Measurements from ENCODE around the gene ZNF780A. TPM values are rescaled to one million over a fixed set of nuclear protein-coding genes. Genes with fewer than 3 reads are reported as not detected.
"Not testable (repeated sequence)": the region's sequence is repeated elsewhere in the genome, so short reads cannot be mapped to it uniquely, and the experiment has no call there.

ZNF780A gene
- total and polyA plus RNA-seq, 8 donors: 7.4 to 19.7 (median 13.0) TPM

GRCh38 chr19:40116075-40116474 lies 25.3 kb upstream of the ZNF780A start:
- FAIRE-seq: no peak
- H3K4me1 ChIP-seq: no peaks in the 10 kb centered on the region
- no peak overlapping the region for H3K4me3 ChIP-seq
- ATAC-seq: no peak
- no peaks in the 10 kb centered on the region for H3K9me3 ChIP-seq
- no peaks in the 10 kb centered on the region for H3K27me3 ChIP-seq
- no peaks in the 10 kb centered on the region for H3K36me3 ChIP-seq
- intact Hi-C loops (cut with DNase I): no loop called here
- DNase-seq: no peak
- H3K27ac ChIP-seq: no peak overlapping the region
- no peak for TF ChIP-seq CTCF (IDR thresholded peaks at IDR 0.05)

GRCh38 chr19:40114119-40114518 lies 23.4 kb upstream of the ZNF780A start:
- FAIRE-seq; ATAC-seq; H3K36me3 ChIP-seq; intact Hi-C loops (cut with DNase I); H3K4me1 ChIP-seq; H3K4me3 ChIP-seq; H3K9me3 ChIP-seq; H3K27me3 ChIP-seq; H3K27ac ChIP-seq; DNase-seq: not testable (repeated sequence)
- 84 to 100% methylated on average over 1 to 3 of the region's 6 CpGs for WGBS, 2 donors

GRCh38 chr19:40112271-40112670 lies 21.5 kb upstream of the ZNF780A start:
- H3K27me3 ChIP-seq; H3K9me3 ChIP-seq; intact Hi-C loops (cut with DNase I); H3K27ac ChIP-seq; DNase-seq; FAIRE-seq; H3K4me3 ChIP-seq; H3K36me3 ChIP-seq; H3K4me1 ChIP-seq; ATAC-seq: not testable (repeated sequence)
- WGBS, 2 donors: 42 to 48% methylated on average over 4 of the region's 4 CpGs

- intact Hi-C loops (cut with DNase I): no loop called here
- DNase-seq (no peak), ATAC-seq (no peak), FAIRE-seq (no peak)
- Histone ChIP-seq H3K36me3 (no peaks in the 10 kb centered on the region), H3K4me1 (no peaks in the 10 kb centered on the region), H3K9me3 (no peaks in the 10 kb centered on the region), H3K4me3 (no peak overlapping the region), H3K27ac (no peak overlapping the region), H3K27me3 (no peaks in the 10 kb centered on the region)
- 54 to 58% methylated on average over 2 of the region's 2 CpGs for WGBS, 2 donors
- no peak for TF ChIP-seq CTCF (IDR thresholded peaks at IDR 0.05)
Measured at GRCh38 chr19:40110570-40110969, 19.8 kb upstream of the ZNF780A start.

- intact Hi-C loops (cut with DNase I): no loop called here
Measured at GRCh38 chr19:40104754-40105153, 14.0 kb upstream of the ZNF780A start.

GRCh38 chr19:40103600-40103999 lies 12.9 kb upstream of the ZNF780A start:
- intact Hi-C loops (cut with DNase I): no loop called here
- FAIRE-seq (no peak), ATAC-seq (no peak), DNase-seq (no peak)
- no peak overlapping the region for H3K4me3 ChIP-seq
- no peaks in the 10 kb centered on the region for H3K36me3 ChIP-seq
- no peaks in the 10 kb centered on the region for H3K27me3 ChIP-seq
- no peak overlapping the region for H3K27ac ChIP-seq
- 70 to 82% methylated on average over 4 of the region's 4 CpGs for WGBS, 2 donors
- no peak for TF ChIP-seq CTCF (IDR thresholded peaks at IDR 0.05)
- no peaks in the 10 kb centered on the region for H3K4me1 ChIP-seq
- H3K9me3 ChIP-seq: no peaks in the 10 kb centered on the region

More at GRCh38 chr19:40104754-40105153, 14.0 kb upstream of the ZNF780A start:
- 44 to 73% methylated on average over 1 of the region's 1 CpG for WGBS, 2 donors
- no peak for ATAC-seq
- Histone ChIP-seq H3K27me3 (no peaks in the 10 kb centered on the region), H3K27ac (no peak overlapping the region), H3K4me1 (no peaks in the 10 kb centered on the region), H3K4me3 (no peak overlapping the region), H3K9me3 (no peaks in the 10 kb centered on the region), H3K36me3 (no peaks in the 10 kb centered on the region)
- no peak for TF ChIP-seq CTCF (IDR thresholded peaks at IDR 0.05)
- no peak for DNase-seq
- FAIRE-seq: no peak
